Right lung (tissue), 5 donors: Measurements from ENCODE around the gene KDM4B. TPM values are rescaled to one million over a fixed set of nuclear protein-coding genes. Genes with fewer than 3 reads are reported as not detected.
"Not testable (repeated sequence)": the region's sequence is repeated elsewhere in the genome, so short reads cannot be mapped to it uniquely, and the experiment has no call there.

Experiments
- DNase-seq, 2 donors: peaks; one replicate each; pipeline ENCODE4 v3.0.0-alpha.2; 2013
- polyA plus RNA-seq, 5 donors: library from polyadenylated mRNA; unstranded; fragments of 120-200 nt; gene quantifications; one replicate each; pipeline versions ENCODE4 v1.2.1 to v1.2.3, GENCODE V29; 2013; ENCODE audit warnings: inconsistent platforms in 1 of 5, low replicate concordance in 1 of 5; ENCODE audit not compliant: insufficient read length in 5 of 5, insufficient read depth in 1 of 5

The KDM4B gene
- polyA plus RNA-seq, 5 donors: 19.1 to 34.8 (median 24.8) TPM

DNA sequence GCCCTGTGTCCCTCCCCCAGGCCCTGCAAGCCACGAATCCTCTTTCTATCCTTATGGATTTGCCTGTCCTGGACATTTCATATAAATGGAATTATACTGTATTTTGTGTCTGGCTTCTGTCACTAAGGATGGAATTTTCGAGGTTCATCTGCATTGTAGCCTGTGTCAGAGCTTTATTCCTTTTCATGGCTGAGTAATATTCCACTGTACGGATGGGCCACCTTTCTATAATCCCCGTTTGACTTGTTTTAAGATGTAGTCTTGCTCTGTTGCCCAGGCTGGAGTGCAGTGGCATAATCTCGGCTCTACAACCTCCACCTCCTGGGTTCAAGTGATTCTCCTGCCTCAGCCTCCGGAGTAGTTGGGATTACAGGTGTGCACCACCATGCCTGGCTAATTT is 3.9 kb upstream of the KDM4B start:
- DNase-seq: no peak

DNA sequence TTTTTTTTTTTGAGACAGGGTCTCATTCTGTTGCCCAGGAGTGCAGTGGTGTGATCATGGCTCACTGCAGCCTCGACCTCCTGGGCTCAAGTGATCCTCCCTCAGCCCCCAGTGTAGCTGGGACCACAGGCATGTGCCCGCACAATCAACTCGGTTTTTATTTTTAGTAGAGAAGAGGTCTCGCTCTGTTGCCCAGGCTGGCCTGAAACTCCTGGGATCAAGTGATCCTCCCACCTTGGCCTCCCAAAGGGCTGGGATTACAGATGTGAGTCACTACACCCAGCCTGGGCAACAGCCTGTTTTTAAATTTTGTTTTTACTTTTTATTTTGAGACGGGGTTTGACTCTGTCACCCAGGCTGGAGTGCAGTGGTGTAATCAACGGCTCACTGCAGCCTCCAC is 2.3 kb upstream of the KDM4B start:
- no peak for DNase-seq

DNA sequence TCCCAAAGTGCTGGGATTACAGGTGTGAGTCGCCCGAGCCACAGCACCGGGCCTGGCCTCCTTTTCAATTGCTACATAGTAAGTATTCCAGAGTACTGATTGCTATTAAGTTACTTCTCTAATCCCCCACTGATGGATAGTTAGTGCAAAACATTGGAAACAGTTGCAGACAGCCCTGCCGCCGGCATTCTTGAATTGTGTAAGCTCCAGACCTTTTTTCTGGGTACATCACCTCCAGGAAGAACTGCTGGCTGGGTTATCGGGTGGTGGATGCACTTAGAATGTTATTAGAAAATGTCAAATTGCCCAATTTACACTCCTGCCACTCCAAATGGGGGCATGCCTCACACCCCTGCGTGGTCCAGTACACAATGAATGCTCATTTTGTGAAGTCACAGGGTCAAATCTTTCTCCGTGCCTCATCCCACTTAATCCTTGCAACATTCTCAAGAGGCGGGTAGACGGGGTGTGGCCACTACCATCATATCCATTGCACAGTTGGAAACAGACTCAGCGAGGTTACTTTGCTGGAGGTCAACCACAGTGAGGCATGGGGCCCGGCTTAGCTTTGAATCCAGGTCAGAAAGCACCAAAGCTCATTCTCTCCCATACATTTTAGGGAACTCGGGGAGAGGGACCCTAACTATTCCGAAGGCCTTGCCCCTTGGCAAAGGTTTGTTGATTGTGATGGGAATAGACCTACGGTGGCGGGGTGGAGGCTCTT is 1.0 kb upstream of the KDM4B start:
- DNase-seq: no peak

DNA sequence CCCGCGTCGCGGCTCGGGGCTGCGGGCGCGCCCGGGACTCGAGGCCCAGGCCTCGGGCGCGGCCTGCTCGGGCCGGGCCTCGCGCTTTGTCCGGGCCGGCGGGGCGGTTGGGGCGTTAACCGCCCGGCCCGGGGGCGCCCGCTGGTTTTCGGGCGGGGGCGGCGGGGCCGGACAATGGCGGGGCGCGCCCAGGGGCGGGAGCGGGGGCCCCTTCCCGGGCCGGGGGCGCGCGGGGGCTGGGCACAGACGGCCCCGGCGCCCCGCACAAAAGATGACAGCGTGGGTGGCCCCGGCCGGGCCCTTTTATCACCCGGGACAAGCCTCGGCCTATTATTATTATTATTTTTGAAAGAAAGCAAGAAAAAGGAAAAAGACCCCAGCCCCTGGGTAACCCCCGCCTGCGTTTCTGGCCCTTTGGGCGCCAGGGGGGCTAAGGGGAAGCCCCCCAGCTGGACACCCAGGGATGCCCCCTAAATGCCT is 419 bp downstream of the KDM4B start:
- DNase-seq: no peak

DNA sequence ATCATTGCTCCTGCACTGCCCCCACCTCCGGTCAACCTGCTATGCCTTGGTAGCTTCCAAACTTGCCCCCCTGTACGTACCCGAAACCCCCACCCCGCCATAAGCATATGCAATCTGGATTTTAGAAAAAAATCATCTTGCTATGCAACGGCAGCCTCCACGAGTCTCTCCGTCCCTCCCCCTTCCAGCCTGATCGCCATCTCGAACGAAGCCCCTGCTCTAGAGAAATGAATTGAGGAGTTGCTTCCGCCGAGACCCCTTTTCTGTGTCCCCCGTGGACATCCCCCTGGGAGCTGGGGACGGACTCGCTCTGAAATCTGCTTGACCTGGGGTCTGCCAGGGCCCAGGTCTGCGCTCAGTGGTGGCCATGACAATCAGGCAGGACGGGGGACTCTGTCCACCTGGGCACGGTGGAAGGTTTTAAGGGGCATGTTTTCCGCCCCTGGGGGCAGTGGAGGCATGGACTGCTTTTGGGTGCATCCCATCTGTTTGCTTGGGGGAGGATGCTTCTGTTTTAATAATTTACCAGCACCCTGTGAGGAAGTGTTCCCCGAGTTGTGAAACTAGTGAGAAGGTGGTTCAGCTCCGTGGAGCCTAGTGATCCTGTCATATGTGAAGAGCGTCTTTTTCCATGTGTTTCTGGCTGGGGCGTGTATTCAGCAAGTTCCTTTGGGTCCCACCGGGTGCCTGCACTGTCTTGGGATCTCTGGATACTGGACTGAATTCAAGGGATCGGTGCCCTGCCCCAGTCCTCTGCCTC is 1.0 kb downstream of the KDM4B start:
- no peak for DNase-seq

DNA sequence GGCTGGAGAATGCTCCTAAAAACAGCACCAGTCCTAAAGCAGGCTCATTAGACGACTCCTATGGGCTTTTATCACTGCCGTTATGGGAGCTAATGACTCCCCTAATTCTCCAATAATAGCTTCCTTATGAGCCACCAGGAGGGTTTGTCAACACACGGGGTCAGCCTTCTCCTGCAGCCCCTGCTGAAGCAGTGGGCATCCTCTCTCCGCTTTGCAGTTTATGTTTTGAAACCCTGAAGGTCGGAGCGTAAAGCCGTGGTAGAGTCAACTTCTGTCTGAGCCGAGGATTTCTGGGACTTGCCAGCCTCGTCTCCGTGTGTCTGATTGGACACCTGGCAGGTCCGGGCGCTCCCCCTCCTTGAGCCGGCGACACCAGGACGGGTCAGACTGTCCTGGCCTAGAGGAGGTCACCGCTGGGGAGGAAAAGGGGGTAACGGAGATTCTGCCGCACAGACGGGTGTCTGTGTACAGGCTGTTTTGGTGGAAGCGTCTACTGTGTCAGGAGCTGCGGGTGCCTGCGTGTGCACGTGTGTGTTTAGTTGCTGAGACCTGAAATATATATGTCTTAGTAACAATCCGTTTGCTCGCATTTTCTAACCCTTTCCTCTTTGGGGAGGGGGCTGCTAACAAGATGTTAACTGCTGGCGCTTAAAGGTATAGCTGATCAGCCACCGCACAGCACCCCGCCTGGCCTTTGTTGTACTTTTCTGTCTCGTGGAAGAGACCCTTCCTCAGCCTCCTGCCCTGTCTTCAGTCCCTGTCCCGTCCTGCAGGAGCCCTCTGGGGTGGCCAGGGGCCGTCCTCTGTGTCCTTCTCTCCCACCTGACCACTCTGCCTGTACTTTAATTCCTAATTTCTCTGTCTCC is 1.9 kb downstream of the KDM4B start:
- DNase-seq: no peak

DNA sequence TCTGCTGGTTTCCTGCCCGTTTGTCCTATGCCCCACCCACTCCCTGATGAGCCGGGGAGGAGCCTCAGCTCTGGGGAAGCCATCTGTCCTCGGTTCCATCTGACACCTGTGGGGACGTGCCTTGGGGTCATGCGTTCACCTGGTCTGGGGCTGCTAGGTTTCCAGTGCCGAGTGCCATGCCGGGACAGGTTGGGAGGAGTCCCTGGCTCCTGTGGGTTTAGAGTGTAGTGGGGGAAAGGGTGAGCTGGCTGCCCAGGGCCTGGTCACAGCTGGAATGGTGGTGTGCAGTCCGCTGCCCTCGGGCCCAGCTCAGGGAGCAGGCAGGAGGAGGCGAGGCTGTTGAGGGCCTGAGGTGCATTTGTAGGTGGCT is 2.5 kb downstream of the KDM4B start:
- no peak for DNase-seq

DNA sequence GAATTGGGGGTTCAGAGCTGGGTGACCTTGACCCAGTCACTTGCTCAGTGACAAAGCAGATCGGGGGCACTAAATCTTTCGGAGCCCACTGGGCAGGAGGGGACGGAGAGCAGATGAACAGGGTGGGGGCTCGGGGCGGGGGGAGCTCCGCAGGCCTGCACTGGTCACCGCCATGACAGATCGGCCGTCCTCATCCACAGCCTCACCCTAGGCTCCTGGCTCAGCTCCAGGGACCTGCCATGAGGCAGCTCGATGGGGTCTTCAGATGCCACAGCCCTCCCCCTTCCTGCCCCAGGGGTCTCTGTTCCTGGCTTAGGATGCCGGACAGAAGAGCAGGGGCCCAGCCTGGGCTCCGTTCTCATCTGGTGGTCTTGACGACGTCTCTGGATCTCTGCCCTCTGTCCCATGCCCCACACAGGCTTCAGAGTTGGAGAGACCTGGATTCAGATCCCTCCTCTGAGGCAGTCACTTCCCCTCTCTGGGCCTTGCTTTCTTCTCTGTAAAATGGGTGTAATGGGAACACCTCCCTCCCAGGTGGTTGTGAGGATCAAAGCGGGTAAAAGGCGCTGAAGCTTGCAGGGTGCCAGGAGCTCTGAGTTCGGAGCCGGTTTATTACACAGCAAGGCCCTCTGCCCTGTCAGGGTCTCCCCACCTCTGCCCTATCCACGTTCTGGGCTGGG is 3.0 kb downstream of the KDM4B start:
- no peak for DNase-seq

DNA sequence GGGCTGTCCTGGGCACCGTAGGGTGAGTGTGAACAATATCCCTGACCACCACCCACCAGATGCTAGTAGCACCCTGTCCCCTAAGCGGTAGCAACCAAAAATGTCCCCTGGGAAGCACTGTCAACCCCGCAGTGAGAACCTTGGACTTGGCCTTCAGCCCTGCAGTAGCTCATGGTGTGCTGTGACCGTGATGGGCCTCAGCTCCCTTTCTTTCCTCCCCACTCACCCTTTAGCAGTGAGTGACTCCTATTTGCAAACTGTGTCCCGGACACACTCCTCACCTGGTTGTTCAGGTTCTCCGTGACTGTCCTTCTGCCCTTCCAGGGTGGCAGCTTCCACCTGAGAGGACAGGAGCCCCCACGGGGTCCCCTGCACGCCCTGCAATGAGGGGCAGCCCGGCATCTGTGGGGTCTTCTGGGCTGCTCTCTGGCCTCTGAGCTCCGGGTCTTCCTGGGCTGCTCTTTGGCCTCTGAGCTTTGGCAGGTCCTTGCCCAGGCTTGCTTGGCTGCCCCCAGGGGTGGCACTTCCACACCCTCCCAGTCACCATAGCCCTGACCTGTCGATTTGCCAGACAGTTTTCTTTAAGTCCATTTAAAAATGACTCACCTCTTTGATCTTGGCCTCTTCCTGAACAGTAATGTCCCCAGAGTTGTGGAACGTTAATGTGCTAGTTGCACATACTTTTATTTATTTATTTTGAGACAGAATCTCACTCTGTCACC is 3.8 kb downstream of the KDM4B start:
- no peak for DNase-seq

DNA sequence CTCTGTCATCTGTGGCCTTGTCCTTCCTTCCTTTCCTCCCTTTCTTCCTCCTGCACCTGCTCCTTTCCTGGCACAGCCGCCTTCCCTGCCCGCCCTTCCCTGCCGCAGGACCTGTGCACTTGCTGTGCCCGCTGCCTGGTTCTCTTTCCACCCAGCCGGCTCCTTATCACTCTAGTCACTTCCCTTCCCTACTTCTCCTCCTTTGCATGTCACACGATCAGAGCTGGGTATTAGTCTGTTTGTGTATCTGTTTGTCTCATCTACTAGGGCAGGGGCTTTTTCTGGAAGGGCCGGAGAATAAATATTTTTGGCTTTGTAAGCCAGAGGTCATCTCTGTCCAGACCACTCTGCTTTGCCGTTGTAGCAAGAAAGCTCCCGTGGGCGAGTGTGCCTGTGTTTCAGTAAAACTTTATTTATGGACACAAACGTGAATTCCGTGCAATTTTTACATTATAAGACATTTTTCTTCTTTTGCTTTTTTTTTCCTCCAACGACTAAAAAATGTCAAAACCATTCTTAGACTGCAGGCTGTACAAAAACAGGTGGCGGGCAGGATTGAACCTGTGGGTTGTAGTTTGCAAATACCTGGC is 6.1 kb downstream of the KDM4B start:
- no peak for DNase-seq

DNA sequence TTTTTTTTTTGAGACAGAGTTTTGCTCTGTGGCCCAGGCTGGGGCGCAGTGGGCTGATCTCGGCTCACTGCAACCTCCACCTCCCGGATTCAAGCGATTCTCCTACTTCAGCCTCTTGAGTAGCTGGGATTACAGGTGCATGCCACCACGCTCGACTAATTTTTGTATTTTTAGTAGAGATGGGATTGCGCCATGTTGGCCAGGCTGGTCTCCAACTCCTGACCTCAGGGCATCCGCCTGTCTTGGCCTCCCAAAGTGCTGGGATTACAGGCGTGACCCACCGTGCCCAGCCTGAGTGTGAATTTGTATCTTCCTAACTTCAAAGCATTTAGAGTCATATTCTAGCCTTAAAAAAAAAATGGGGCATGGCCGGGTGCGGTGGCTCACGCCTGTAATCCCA is 6.7 kb downstream of the KDM4B start:
- not testable (repeated sequence) for DNase-seq

DNA sequence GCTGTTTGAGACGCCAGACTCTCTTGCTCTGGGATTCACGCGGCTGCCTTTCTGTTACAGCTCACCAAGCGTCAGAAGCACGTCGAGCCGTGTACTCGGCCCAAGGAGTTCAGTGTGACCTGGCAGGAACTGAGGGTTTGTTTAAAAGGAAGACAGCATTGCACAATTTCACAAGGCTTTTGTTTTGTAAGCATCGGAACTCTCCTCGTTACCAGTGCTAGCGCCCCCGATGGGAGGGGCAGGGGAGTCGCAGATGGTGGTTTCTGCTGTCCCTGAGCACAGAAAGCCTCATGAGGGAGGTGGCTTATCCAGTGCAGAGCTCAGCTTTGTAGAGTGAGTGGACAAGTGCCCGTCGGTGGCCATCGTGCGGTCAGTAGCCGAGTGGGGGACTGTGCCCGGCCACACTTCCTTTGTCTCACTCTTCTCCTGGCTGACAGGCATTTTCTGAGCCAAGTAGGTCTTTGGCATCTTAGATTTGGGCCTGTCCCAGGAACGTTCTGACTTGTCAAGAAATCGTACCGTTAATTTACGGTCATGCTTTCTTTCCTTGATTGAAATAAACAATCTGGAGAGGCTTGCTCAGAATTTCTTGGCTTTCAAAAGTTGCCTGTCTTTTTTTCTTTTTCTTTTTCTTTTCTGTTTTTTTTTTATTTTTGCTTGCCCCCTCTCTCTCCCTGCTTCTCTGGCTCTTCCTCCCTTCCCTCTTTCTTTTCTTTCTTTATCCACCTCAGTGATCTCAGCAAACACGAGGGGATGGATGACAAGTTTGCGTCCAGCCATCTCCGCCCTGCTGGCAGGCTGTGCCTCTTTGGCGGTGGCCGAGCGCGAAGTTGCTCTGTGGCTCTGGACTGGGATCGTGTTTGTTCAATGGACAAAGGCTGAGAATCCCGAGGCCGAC is 7.7 kb downstream of the KDM4B start:
- DNase-seq: peak; percentile 81 to 85

DNA sequence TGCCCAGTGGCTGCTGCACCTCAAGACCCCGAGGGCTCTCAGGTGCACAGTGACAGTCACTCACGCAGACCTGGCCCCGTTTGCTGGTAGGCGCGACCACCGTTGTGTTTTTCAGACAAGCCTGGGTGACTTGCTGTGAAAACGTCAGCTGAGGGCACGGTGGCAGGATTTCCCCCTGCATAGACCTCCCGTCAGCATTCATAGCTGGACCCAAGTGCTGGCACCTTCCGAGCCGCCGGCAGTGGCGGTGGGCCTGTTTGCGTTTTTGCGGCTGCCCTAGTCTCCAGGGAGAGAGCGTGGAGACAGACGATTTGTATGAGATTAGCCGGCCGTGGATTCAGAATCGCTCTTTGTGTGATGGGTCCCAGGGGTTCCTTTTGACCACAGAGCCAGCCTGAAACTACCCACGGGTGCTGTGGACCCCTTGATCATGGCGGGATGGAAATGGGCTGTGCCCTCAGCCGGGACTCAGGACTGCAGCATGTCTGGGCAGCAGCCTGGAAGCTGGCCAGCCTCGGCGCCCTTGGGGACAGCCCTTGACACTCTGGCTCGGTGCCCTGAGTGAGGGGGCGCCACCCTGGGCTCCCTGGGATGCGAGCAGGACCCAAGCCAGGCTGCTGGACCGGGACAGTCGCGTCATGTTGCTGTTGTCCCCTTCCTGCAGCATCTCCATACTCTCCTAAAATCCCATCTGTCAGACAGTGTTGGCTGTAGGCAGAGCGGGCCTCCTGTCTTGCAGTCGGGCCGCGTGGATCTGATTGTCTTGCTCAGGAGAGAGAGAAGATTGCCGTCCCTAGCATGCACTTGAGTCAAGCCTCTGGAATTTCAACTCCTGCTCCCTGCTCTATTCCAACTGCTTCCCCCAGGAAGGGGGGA is 8.6 kb downstream of the KDM4B start:
- DNase-seq: no peak

DNA sequence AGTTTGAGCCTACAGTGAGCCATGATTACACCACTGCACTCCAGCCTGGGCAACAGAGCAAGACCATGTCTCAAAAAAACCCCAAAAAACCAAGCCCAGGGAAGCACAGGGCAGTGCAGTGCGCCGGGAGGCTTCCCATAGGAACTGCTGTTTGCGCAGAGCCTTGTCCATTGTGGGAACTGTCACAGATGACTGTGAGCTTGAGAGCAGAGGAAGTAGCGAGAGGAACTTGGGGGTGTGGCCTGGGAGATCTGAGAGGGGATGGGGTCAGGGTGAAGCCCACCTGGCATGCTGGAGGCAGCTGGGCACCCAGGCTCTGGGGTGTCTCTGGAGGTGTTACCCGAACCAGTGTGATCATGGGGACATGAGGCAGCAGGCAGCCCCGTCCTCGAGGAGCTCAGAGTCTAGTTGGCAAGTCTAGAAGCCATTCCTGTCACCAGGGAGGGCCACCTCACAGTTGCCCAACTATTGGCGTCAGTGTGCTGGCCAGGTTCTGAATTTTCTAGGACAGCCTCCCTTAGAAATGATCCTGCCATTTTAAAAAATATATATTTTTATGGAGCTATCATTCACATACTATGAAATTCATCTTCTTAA is 10.4 kb downstream of the KDM4B start:
- DNase-seq: no peak

DNA sequence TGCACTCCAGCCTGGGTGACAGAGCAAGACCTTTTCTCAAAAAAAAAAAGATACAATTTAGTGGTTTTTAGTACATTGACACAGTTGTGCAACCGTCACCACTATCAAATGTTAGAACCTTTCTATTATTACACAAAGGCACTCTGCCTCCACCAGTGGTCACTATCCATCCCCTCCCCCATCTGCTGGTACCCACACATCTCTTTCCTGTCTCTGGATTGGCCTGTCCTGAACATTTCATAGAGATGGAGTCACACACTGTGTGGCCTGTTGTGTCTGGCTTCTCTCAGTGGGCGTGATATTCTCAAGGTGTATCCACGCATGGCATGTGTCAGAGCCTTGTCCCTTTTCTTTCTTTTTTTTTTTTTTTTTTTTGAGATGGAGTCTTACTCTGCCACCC is 11.2 kb downstream of the KDM4B start:
- no peak for DNase-seq

DNA sequence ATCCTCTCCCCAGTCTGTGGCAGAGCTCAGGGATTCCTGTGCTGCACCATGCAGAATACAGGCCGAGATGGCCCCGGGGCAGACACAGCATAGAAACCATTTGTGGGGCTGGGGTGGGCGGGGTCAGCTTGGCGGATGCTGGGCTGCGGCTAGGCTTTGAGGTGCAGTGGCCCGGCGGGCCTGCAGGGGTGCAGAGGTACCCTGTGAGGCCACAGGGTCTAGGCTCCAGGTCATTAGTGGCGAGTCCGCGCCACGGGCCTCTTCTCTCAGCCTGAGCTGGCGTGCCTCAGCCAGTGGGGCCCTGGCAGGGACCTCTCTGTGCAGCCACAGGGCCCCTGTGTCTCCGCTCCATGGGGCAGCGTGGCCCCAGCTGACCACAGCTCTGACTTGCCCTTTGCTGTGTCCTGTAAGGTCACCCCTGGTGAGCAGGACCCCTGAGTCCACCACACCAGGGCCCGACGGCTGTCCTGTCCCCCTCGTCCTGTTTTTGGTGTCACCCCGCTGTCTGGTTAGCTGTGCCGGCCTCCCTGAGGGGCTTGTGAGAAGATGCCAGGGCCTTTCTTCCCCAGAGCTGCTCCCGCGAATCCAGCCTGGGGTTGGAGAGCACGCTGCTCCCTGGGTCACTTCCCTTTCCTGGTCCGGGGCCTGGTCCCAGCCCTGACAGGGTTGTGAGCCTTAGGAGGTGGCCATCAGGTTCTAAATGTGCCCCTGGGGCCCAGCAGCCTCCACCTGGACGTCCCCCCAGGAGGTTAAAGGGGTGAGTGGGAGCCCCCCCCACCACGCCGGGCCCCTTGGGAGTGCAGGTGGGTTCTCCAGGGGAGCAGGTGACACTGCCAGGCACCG is 12.1 kb downstream of the KDM4B start:
- no peak for DNase-seq

DNA sequence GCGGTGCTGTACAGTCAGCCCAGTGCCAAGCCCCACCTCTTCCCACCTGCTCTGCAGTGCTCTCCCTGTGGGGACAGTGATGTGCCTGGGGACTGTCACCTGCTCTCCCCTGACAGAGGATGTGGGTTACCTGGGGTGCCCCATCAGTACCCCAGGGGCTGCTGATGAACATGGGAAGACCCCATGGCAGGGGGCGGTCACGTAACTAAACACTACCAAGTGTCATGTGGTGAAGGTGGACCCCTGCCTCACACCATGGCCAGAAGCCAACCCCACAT is 12.7 kb downstream of the KDM4B start:
- DNase-seq: no peak
